Thoracic aorta (tissue), 2 donors: ENCODE data around the gene DRAP1. TPM values are rescaled to one million over a fixed set of nuclear protein-coding genes. Genes with fewer than 3 reads are reported as not detected.

Experiments
- ATAC-seq: fragments of 150-250 bp; one replicate; pipeline ENCODE4 v1.8.0; 2017; ENCODE audit warnings: low read depth; ENCODE audit not compliant: insufficient number of reproducible peaks, low FRiP score
- DNase-seq: peaks from one replicate; pipeline ENCODE4 v3.0.0-alpha.2; 2020; ENCODE audit warnings: low spot score
- H3K27ac ChIP-seq, 2 donors: fragments of 200-600 bp; sonication (generic); 1 replicate in 1 of 2; 2 replicates in 1 of 2; pipeline ENCODE4 v1.5.1; 2016; ENCODE audit warnings: mild to moderate bottlenecking in 2 of 2, moderate library complexity in 2 of 2
- H3K27me3 ChIP-seq: fragments of 200-600 bp; sonication (generic); replicated peaks from 2 replicates; pipeline ENCODE4 v1.6.0; 2016; ENCODE audit warnings: mild to moderate bottlenecking; ENCODE audit not compliant: insufficient read depth
- H3K36me3 ChIP-seq: fragments of 200-600 bp; sonication (generic); one replicate; pipeline ENCODE4 v1.5.1; 2016
- H3K4me1 ChIP-seq, 2 donors: fragments of 200-600 bp; sonication (generic); 1 replicate in 1 of 2; 2 replicates in 1 of 2; pipeline versions ENCODE4 v1.5.1 to v1.6.0; 2016; ENCODE audit warnings: low read depth in 2 of 2, mild to moderate bottlenecking in 1 of 2; ENCODE audit not compliant: control insufficient read depth in 1 of 2
- H3K4me3 ChIP-seq: fragments of 200-600 bp; sonication (generic); 2 replicates; pipeline ENCODE4 v1.5.1; 2016; ENCODE audit warnings: mild to moderate bottlenecking
- H3K9me3 ChIP-seq: fragments of 200-600 bp; sonication (generic); 2 replicates; pipeline ENCODE4 v1.5.1; 2016
- total RNA-seq, 2 donors: library from RNA; depleted of rRNA; stranded (reverse); fragments of >200 nt; gene quantifications; one replicate each; pipeline versions ENCODE4 v1.1.0 to v1.2.3, GENCODE V29; 2016
- TF ChIP-seq, protein P1 (sequence below): fragments of 200-600 bp; sonication (generic); IDR thresholded peaks from one replicate; pipeline ENCODE4 v1.5.1; 2019; ENCODE audit warnings: antibody characterized with exemption

The DRAP1 gene
- total RNA-seq, 2 donors from 2014 or later: 82.5 to 91.2 TPM

DNA sequence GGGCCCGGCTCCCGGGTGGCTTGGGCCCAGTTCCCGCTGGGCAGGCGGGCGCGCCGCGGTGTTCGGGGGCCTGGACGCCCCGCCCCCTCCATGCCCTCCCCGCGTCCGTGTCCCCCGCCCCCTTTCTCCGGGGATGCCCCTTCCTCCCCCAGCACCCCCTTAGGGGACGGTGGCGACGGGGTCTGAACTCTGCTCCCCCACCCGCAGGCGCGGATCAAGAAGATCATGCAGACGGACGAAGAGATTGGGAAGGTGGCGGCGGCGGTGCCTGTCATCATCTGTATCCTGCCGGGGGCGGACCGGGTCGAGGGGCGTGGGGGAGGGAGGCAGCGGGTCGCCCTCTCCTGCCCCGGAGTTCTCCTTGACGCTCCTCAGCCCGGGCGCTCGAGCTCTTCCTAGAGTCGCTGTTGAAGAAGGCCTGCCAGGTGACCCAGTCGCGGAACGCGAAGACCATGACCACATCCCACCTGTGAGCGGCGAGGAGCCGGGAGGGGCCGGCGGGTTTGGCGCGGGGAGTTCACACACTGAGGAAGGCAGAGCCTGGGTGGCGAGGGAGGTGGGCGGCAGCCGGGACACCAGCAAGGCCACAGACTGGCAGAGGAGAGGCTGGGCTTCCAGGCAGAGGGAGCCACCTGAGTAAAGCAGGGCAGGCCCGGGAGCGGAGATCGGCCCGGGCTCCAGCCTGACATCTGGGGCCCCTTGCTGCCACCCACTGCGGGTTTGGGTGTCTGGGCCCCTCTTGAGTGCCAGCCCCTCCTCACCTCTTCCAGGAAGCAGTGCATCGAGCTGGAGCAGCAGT is 546 bp downstream of the DRAP1 start:
- H3K9me3 ChIP-seq: no peaks in the 10 kb centered on the region
- peak overlapping the region; percentile 86 for H3K4me3 ChIP-seq
- H3K27me3 ChIP-seq: no peaks in the 10 kb centered on the region
- H3K27ac ChIP-seq: peak overlapping the region; percentile 66 to 82
- TF ChIP-seq, protein P1, sequence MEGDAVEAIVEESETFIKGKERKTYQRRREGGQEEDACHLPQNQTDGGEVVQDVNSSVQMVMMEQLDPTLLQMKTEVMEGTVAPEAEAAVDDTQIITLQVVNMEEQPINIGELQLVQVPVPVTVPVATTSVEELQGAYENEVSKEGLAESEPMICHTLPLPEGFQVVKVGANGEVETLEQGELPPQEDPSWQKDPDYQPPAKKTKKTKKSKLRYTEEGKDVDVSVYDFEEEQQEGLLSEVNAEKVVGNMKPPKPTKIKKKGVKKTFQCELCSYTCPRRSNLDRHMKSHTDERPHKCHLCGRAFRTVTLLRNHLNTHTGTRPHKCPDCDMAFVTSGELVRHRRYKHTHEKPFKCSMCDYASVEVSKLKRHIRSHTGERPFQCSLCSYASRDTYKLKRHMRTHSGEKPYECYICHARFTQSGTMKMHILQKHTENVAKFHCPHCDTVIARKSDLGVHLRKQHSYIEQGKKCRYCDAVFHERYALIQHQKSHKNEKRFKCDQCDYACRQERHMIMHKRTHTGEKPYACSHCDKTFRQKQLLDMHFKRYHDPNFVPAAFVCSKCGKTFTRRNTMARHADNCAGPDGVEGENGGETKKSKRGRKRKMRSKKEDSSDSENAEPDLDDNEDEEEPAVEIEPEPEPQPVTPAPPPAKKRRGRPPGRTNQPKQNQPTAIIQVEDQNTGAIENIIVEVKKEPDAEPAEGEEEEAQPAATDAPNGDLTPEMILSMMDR: no peak
- peak; percentile 16 for ATAC-seq
- H3K4me1 ChIP-seq: peaks cover 43 to 48% of the 10 kb centered on the region in 2 donors
- peaks cover 3% of the 10 kb centered on the region for H3K36me3 ChIP-seq
- no peak for DNase-seq

- Histone ChIP-seq H3K27ac (peak overlapping the region in 1 of 2 donors; percentile 1), H3K4me3 (peak overlapping the region; percentile 86), H3K9me3 (no peaks in the 10 kb centered on the region), H3K36me3 (peaks cover 3% of the 10 kb centered on the region), H3K4me1 (peaks cover 37 to 42% of the 10 kb centered on the region in 2 donors), H3K27me3 (no peaks in the 10 kb centered on the region)
- TF ChIP-seq, protein P1: no peak
- no peak for ATAC-seq
- no peak for DNase-seq
Observed at GRCh38 chr11:65920372-65920802, 1.2 kb downstream of the DRAP1 start.

DNA sequence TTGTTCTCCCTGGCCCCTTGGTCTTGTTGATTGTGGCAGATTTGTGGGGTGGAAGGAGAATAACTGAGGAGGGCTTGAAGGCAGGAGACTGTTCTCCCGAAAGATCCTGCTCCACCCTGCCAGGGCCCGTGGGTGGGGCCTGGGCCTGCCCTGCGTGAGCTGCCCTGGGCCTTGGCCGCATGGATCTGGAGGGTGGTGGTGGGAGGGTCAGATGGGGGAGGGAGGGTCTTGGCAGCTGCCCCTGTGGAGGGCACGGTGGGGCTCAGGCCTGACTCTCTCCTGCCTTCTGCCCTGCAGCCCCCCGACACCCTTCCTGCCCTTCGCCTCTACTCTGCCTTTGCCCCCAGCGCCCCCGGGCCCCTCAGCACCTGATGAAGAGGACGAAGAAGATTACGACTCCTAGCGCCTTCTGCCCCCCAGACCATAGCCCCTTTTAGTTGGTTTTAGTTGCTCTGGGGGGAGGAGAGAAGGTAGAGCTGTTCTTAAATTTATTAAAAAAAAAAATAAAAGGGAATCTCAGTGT is 1.9 kb downstream of the DRAP1 start:
- Histone ChIP-seq H3K36me3 (peaks cover 3% of the 10 kb centered on the region), H3K27ac (peak overlapping the region in 1 of 2 donors; percentile 1), H3K4me3 (peak overlapping the region; percentile 86), H3K4me1 (peaks cover 34 to 35% of the 10 kb centered on the region in 2 donors), H3K27me3 (no peaks in the 10 kb centered on the region), H3K9me3 (no peaks in the 10 kb centered on the region)
- TF ChIP-seq, protein P1: no peak
- no peak for DNase-seq
- no peak for ATAC-seq

DNA sequence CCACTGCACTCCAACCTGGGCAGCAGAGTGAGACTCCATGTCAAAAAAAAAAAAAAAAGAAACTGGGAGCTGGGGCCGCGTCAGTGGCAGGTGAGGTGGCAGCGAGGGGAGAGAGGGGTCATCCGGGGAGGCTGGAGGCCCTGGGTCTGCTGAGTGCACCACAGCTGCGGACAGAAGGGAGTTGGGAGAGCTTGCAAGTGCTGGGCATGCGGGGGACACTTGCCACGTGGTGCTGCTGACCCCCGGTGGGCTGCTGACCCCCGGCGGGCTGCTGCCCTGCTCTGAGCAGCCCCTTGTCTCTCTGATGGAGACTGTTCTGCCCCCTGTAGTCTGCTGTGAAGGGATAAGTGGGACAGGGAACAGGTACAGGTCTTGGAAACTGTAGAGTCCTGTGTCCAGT is 2.6 kb downstream of the DRAP1 start:
- peaks cover 26 to 28% of the 10 kb centered on the region in 2 donors for H3K4me1 ChIP-seq
- no peaks in the 10 kb centered on the region for H3K9me3 ChIP-seq
- ATAC-seq (no peak), DNase-seq (no peak)
- TF ChIP-seq, protein P1: no peak
- no peak overlapping the region for H3K4me3 ChIP-seq
- H3K36me3 ChIP-seq: peaks cover 3% of the 10 kb centered on the region
- no peak overlapping the region for H3K27ac ChIP-seq
- H3K27me3 ChIP-seq: no peaks in the 10 kb centered on the region

DNA sequence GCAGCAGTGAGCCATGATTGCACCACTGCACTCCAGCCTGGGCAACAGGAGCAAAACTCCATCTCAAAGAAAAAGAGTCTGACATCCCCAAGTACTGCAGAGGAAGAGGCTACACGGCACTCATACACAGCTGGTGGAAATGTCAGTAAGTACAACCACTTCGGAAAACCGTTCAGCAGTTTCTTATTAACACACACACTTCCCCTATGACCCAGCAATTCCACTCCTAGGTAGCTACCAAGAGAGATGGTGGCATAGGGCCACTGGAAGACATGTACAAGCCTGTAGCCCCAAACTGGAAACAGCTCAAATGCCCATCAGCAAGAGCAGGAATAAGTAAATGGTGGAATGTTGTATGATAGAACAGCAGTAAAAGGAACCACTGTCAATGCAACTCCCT is 3.3 kb downstream of the DRAP1 start:
- DNase-seq: no peak
- Histone ChIP-seq H3K27me3 (no peaks in the 10 kb centered on the region), H3K36me3 (peaks cover 3% of the 10 kb centered on the region), H3K4me3 (no peak overlapping the region), H3K9me3 (no peaks in the 10 kb centered on the region), H3K27ac (no peak overlapping the region), H3K4me1 (peaks cover 19 to 21% of the 10 kb centered on the region in 2 donors)
- ATAC-seq: no peak
- TF ChIP-seq, protein P1: no peak
